Trophoblast cell (in vitro differentiated cells and primary cell): Measurements from ENCODE around the gene TBX15.

Experiments
- DNase-seq, 2 donors: peaks; one replicate each; pipeline ENCODE4 v3.0.0-alpha.2; 2016
- H2AFZ ChIP-seq: 2 replicates; pipeline ENCODE4 v1.6.1; 2013; ENCODE audit warnings: low read length, moderate library complexity, mild to moderate bottlenecking; ENCODE audit not compliant: insufficient read depth, poor library complexity
- H2AK5ac ChIP-seq: 2 replicates; pipeline ENCODE4 v1.6.1; 2013; ENCODE audit warnings: mild to moderate bottlenecking, low read length
- H2BK120ac ChIP-seq: 2 replicates; pipeline ENCODE4 v1.6.1; 2013; ENCODE audit warnings: low read length, mild to moderate bottlenecking, moderate library complexity; ENCODE audit not compliant: insufficient read depth, poor library complexity
- H2BK12ac ChIP-seq: 2 replicates; pipeline ENCODE4 v1.6.1; 2013; ENCODE audit warnings: mild to moderate bottlenecking, low read length, moderate library complexity
- H2BK5ac ChIP-seq: 2 replicates; pipeline ENCODE4 v1.6.1; 2013; ENCODE audit warnings: low read length, low read depth, moderate library complexity, mild to moderate bottlenecking; ENCODE audit not compliant: poor library complexity
- H3K14ac ChIP-seq: 2 replicates; pipeline ENCODE4 v1.6.1; 2013; ENCODE audit warnings: mild to moderate bottlenecking, low read length
- H3K18ac ChIP-seq: 2 replicates; pipeline ENCODE4 v1.6.1; 2013; ENCODE audit warnings: mild to moderate bottlenecking, low read length
- H3K23ac ChIP-seq: 2 replicates; pipeline ENCODE4 v1.6.1; 2013; ENCODE audit warnings: low read length
- H3K27ac ChIP-seq: 2 replicates; pipeline ENCODE4 v1.5.1; 2013; ENCODE audit warnings: low read depth, mild to moderate bottlenecking, inconsistent platforms, low read length, moderate library complexity
- H3K27me3 ChIP-seq: 2 replicates; pipeline ENCODE4 v1.6.1; 2013; ENCODE audit warnings: inconsistent platforms, mild to moderate bottlenecking, low read length, moderate library complexity; ENCODE audit not compliant: insufficient read depth
- H3K36me3 ChIP-seq, 2 experiments: 1 replicate in 1 of 2; 2 replicates in 1 of 2; pipeline ENCODE4 v1.6.1; 2013; ENCODE audit warnings: low read length in 2 of 2, mild to moderate bottlenecking in 2 of 2, moderate library complexity in 1 of 2; ENCODE audit not compliant: insufficient read depth in 2 of 2, control insufficient read depth in 1 of 2
- H3K4ac ChIP-seq: 2 replicates; pipeline ENCODE4 v1.6.1; 2013; ENCODE audit warnings: low read depth, mild to moderate bottlenecking, low read length, moderate library complexity
- H3K4me1 ChIP-seq, 2 experiments: 1 replicate in 1 of 2; 2 replicates in 1 of 2; pipeline ENCODE4 v1.6.1; 2013; ENCODE audit warnings: low read length in 2 of 2, mild to moderate bottlenecking in 2 of 2, moderate library complexity in 1 of 2; ENCODE audit not compliant: insufficient read depth in 2 of 2, control insufficient read depth in 1 of 2
- H3K4me2 ChIP-seq: 2 replicates; pipeline ENCODE4 v1.6.1; 2013; ENCODE audit warnings: inconsistent platforms, mild to moderate bottlenecking, low read length, moderate library complexity
- H3K4me3 ChIP-seq: 2 replicates; pipeline ENCODE4 v1.5.1; 2013; ENCODE audit warnings: mild to moderate bottlenecking, low read depth, low read length, inconsistent platforms
- H3K79me1 ChIP-seq: one replicate; pipeline ENCODE4 v1.6.1; 2013; ENCODE audit warnings: low read length
- H3K79me2 ChIP-seq: 2 replicates; pipeline ENCODE4 v1.6.1; 2013; ENCODE audit warnings: low read length, mild to moderate bottlenecking; ENCODE audit not compliant: control insufficient read depth, insufficient read depth, poor library complexity
- H3K9ac ChIP-seq: 2 replicates; pipeline ENCODE4 v1.6.1; 2013; ENCODE audit warnings: mild to moderate bottlenecking, low read length
- H3K9me3 ChIP-seq: 2 replicates; pipeline ENCODE4 v1.6.1; 2013; ENCODE audit warnings: low read depth, mild to moderate bottlenecking, control low read depth, inconsistent platforms, low read length; ENCODE audit not compliant: insufficient read depth
- H4K12ac ChIP-seq: 2 replicates; pipeline ENCODE4 v1.6.1; 2013; ENCODE audit warnings: low read depth, mild to moderate bottlenecking, low read length, moderate library complexity
- H4K8ac ChIP-seq: 2 replicates; pipeline ENCODE4 v1.6.1; 2013; ENCODE audit warnings: low read depth, mild to moderate bottlenecking, low read length, moderate library complexity
- H4K91ac ChIP-seq: one replicate; pipeline ENCODE4 v1.6.1; 2013; ENCODE audit warnings: low read depth, mild to moderate bottlenecking, low read length, moderate library complexity
- WGBS: extraction: QIAGEN DNeasy Blood & Tissue Kit; methylation state at CpG from one replicate; pipeline ENCODE4 v1.1.7; 2013; ENCODE audit warnings: missing lambda C conversion rate; ENCODE audit not compliant: insufficient read length, insufficient coverage; ENCODE audit errors: extremely low coverage; 5-methylcytosine and 5-hydroxymethylcytosine counted together

TBX15 gene

GRCh38 chr1:119026956-119027355 is 38.8 kb upstream of the TBX15 start:
- H2BK5ac ChIP-seq: no peak overlapping the region
- no peak overlapping the region for H3K4ac ChIP-seq
- no peaks in the 10 kb centered on the region for H3K79me2 ChIP-seq
- no peak overlapping the region for H3K23ac ChIP-seq
- no peak overlapping the region for H4K12ac ChIP-seq
- H3K27me3 ChIP-seq: no peaks in the 10 kb centered on the region
- H2AK5ac ChIP-seq: no peak overlapping the region
- H3K36me3 ChIP-seq: no peaks in the 10 kb centered on the region
- H3K14ac ChIP-seq: no peak overlapping the region
- H2AFZ ChIP-seq: no peak overlapping the region
- no CpG with 5 or more reads among the region's 5 CpGs for WGBS
- no peak overlapping the region for H4K8ac ChIP-seq
- no peak overlapping the region for H3K4me2 ChIP-seq
- H3K27ac ChIP-seq: no peak overlapping the region
- no peak overlapping the region for H3K18ac ChIP-seq
- H3K4me3 ChIP-seq: no peak overlapping the region
- no peaks in the 10 kb centered on the region for H3K79me1 ChIP-seq
- H2BK120ac ChIP-seq: no peak overlapping the region
- H4K91ac ChIP-seq: no peak overlapping the region
- H3K9ac ChIP-seq: no peak overlapping the region
- no peak overlapping the region for H2BK12ac ChIP-seq
- no peak for DNase-seq
- no peaks in the 10 kb centered on the region for H3K4me1 ChIP-seq
- no peaks in the 10 kb centered on the region for H3K9me3 ChIP-seq

- H3K4me3 ChIP-seq: no peak overlapping the region
- H3K9me3 ChIP-seq: no peaks in the 10 kb centered on the region
- no peak overlapping the region for H3K23ac ChIP-seq
- no peak overlapping the region for H2BK120ac ChIP-seq
- no peak overlapping the region for H3K4me2 ChIP-seq
- no peaks in the 10 kb centered on the region for H3K36me3 ChIP-seq
- no CpG with 5 or more reads among the region's 2 CpGs for WGBS
- no peak overlapping the region for H2BK12ac ChIP-seq
- H2AFZ ChIP-seq: no peak overlapping the region
- H3K18ac ChIP-seq: no peak overlapping the region
- no peak overlapping the region for H4K12ac ChIP-seq
- DNase-seq: no peak
- no peaks in the 10 kb centered on the region for H3K79me1 ChIP-seq
- no peak overlapping the region for H3K9ac ChIP-seq
- no peak overlapping the region for H4K8ac ChIP-seq
- no peak overlapping the region for H3K14ac ChIP-seq
- H3K27ac ChIP-seq: no peak overlapping the region
- no peak overlapping the region for H2AK5ac ChIP-seq
- no peak overlapping the region for H3K4ac ChIP-seq
- H3K27me3 ChIP-seq: no peaks in the 10 kb centered on the region
- no peak overlapping the region for H4K91ac ChIP-seq
- H3K4me1 ChIP-seq: peaks cover 0 to 4% of the 10 kb centered on the region in 2 experiments
- H3K79me2 ChIP-seq: no peaks in the 10 kb centered on the region
- no peak overlapping the region for H2BK5ac ChIP-seq
Observed at GRCh38 chr1:119015547-119015946, 27.4 kb upstream of the TBX15 start.

GRCh38 chr1:119012383-119012782 is 24.2 kb upstream of the TBX15 start:
- 100% methylated on average over 2 of the region's 5 CpGs for WGBS
- no peak overlapping the region for H2AFZ ChIP-seq

GRCh38 chr1:119011706-119012105 is 23.6 kb upstream of the TBX15 start:
- Histone ChIP-seq H2BK12ac (no peak overlapping the region), H3K4me2 (no peak overlapping the region), H3K79me2 (peaks cover 2% of the 10 kb centered on the region), H2AK5ac (no peak overlapping the region), H3K27ac (no peak overlapping the region), H3K18ac (no peak overlapping the region), H3K23ac (no peak overlapping the region), H3K14ac (no peak overlapping the region), H2AFZ (no peak overlapping the region), H3K27me3 (peaks cover 15% of the 10 kb centered on the region), H2BK5ac (no peak overlapping the region), H4K8ac (no peak overlapping the region), H3K79me1 (peaks cover 11% of the 10 kb centered on the region), H2BK120ac (no peak overlapping the region), H3K4me3 (no peak overlapping the region), H4K12ac (no peak overlapping the region), H3K4ac (no peak overlapping the region), H3K4me1 (peaks cover 19 to 21% of the 10 kb centered on the region in 2 experiments), H4K91ac (no peak overlapping the region), H3K36me3 (no peaks in the 10 kb centered on the region), H3K9me3 (peaks cover 7% of the 10 kb centered on the region), H3K9ac (no peak overlapping the region)
- no peak for DNase-seq
- WGBS: no CpG with 5 or more reads among the region's 3 CpGs

More at GRCh38 chr1:119012383-119012782, 24.2 kb upstream of the TBX15 start:
- no peak overlapping the region for H2BK12ac ChIP-seq
- no peak overlapping the region for H3K23ac ChIP-seq
- H4K12ac ChIP-seq: no peak overlapping the region
- peaks cover 3% of the 10 kb centered on the region for H3K9me3 ChIP-seq
- no peak overlapping the region for H3K4me3 ChIP-seq
- H3K27me3 ChIP-seq: peaks cover 8% of the 10 kb centered on the region
- no peak overlapping the region for H2AK5ac ChIP-seq
- H2BK5ac ChIP-seq: no peak overlapping the region
- H4K8ac ChIP-seq: no peak overlapping the region
- peaks cover 11% of the 10 kb centered on the region for H3K79me1 ChIP-seq
- no peak overlapping the region for H3K27ac ChIP-seq
- H3K9ac ChIP-seq: no peak overlapping the region
- no peak overlapping the region for H3K4ac ChIP-seq
- H3K4me1 ChIP-seq: peaks cover 12 to 14% of the 10 kb centered on the region in 2 experiments
- peak; percentile 62 to 72 for DNase-seq
- H3K79me2 ChIP-seq: peaks cover 2% of the 10 kb centered on the region
- no peak overlapping the region for H2BK120ac ChIP-seq
- H3K4me2 ChIP-seq: no peak overlapping the region
- H3K18ac ChIP-seq: no peak overlapping the region
- H3K36me3 ChIP-seq: no peaks in the 10 kb centered on the region
- H4K91ac ChIP-seq: no peak overlapping the region
- H3K14ac ChIP-seq: no peak overlapping the region
